GM13976 (cell line): ENCODE results near the gene SERAC1.

Source experiments
- DNase-seq: peaks from one replicate; pipeline ENCODE4 v3.0.0; 2012; ENCODE audit warnings: low spot score
- CTCF ChIP-seq: IDR thresholded peaks from 2 replicates; pipeline ENCODE4 v1.5.1; 2012; ENCODE audit warnings: borderline replicate concordance, mild to moderate bottlenecking; ENCODE audit not compliant: insufficient read depth; ENCODE audit errors: extremely low read depth, missing control alignments, control extremely low read depth
- in situ Hi-C: fragments of 300-500 bp; cut with MboI; formaldehyde crosslinking; loops from one replicate; pipeline ENCODE4 v1.12.0; 2022; ENCODE audit warnings: low sequenced_read_pairs, mixed read lengths, inconsistent platforms; ENCODE audit not compliant: unreplicated experiment

SERAC1 gene

GRCh38 chr6:158061361-158061708 lies 106.7 kb downstream of the SERAC1 start:
- in situ Hi-C loops = no loop called here
- no peak for DNase-seq
- TF ChIP-seq CTCF = no peak

- no peak for TF ChIP-seq CTCF
Observed at GRCh38 chr6:158060455-158061360, 107.4 kb downstream of the SERAC1 start.

More at GRCh38 chr6:158060455-158061360, 107.4 kb downstream of the SERAC1 start:
- no peak for DNase-seq
- in situ Hi-C loops = no loop called here
